Activated CD4-positive, alpha-beta T cell treated with anti-CD3 and anti-CD28 coated beads for 36 hours (primary cell): ENCODE data around the gene TAF1B. TPM values are rescaled to one million over a fixed set of nuclear protein-coding genes. Genes with fewer than 3 reads are reported as not detected.

Source experiments
- ATAC-seq: fragments of 200-7000 bp; cut with Tn5 transposase; one replicate; pipeline ENCODE4 v1.10.0; 2021; ENCODE audit warnings: mild to moderate bottlenecking, moderate library complexity
- CTCF ChIA-PET: fragments of 350-600 bp; sonication (Branson Sonifier 250); formaldehyde crosslinking; loops from one replicate; lab custom pipeline; 2021; ENCODE audit warnings: antibody characterized with exemption; lab: Charles Lee
- POLR2A ChIA-PET: fragments of 350-600 bp; sonication (Branson Sonifier 250); formaldehyde crosslinking; loops from one replicate; lab custom pipeline; 2021; ENCODE audit warnings: antibody characterized with exemption, inconsistent platforms; lab: Charles Lee
- DNase-seq: peaks from one replicate; pipeline ENCODE4 v3.0.0-alpha.2; 2020
- H3K27ac Mint-ChIP-seq: one replicate; pipeline ENCODE4 v1.8.0; 2021; ENCODE audit warnings: mixed read lengths
- H3K27me3 Mint-ChIP-seq: one replicate; pipeline ENCODE4 v1.8.0; 2021; ENCODE audit warnings: mixed read lengths
- H3K36me3 Mint-ChIP-seq: one replicate; pipeline ENCODE4 v1.8.0; 2021; ENCODE audit warnings: low read depth, mixed read lengths
- H3K4me1 Mint-ChIP-seq: one replicate; pipeline ENCODE4 v1.8.0; 2021; ENCODE audit warnings: mixed read lengths
- H3K4me3 Mint-ChIP-seq: one replicate; pipeline ENCODE4 v1.8.0; 2021; ENCODE audit warnings: mild to moderate bottlenecking, moderate library complexity, mixed read lengths
- H3K9me3 Mint-ChIP-seq: one replicate; pipeline ENCODE4 v1.8.0; 2021; ENCODE audit warnings: low read depth, mixed read lengths
- intact Hi-C, 2 experiments: fragments of 100-400 bp; cut with DNase I in 1 of 2; cut with micrococcal nuclease in 1 of 2; formaldehyde crosslinking; loops; one replicate each; pipeline versions ENCODE4 v1.14.2 to v1.15.1; 2022 to 2024; cut with DNase I, micrococcal nuclease
- total RNA-seq, 2 experiments: library from RNA; stranded (reverse); gene quantifications; one replicate each; pipeline ENCODE4 v1.2.3, GENCODE V29; 2021

Gene TAF1B
- total RNA-seq, 2 experiments from 2014 or later: 28.7 to 28.8 TPM

DNA sequence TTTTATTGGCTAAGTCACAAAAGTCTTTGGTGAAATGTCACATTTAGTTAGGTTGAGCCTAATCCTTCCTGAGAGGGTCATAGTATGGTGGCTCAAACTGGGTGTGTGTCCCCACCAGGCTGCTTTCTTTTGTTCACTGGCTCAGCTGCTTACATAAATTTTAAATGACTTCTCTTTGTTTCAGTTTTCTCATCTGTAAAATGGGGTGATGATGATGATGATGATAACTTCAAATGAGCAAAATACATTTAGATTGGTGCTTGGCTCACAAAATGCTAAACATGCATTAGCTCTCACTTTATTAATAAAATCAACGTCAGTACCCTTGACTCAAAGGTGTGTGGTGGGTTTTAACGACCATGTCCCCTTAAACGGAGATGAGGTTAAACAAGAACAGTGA is 7.2 kb upstream of the TAF1B start:
- peaks cover 7% of the 10 kb centered on the region for H3K27me3 Mint-ChIP-seq

DNA sequence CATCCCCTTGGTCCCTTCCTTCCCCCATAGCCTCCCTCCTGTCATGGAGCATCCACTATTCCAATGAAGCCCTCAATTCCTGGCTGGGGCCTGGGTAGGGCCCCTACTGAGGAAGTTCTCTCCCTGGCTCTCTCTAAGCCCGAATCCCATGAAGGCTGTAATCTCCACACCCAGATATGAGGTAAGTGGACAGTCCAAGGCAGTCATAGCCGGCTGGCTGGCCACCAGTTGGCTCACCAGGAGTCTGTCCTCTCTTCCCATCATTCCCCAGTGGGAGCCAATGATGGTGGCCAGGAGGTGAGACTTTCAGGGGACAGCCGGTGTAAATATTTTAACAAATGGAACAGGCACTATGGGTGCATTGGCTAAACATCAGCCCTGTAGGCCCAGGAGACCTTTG is 6.8 kb upstream of the TAF1B start:
- no peaks in the 10 kb centered on the region for H3K36me3 Mint-ChIP-seq
- CTCF ChIA-PET: no interaction called here
- DNase-seq: no peak
- intact Hi-C loops: no loop called here
- ATAC-seq: no peak
- H3K9me3 Mint-ChIP-seq: no peaks in the 10 kb centered on the region
- POLR2A ChIA-PET: no interaction called here
- H3K4me1 Mint-ChIP-seq: no peaks in the 10 kb centered on the region
- H3K4me3 Mint-ChIP-seq: no peak overlapping the region
- H3K27ac Mint-ChIP-seq: no peak overlapping the region
- peaks cover 7% of the 10 kb centered on the region for H3K27me3 Mint-ChIP-seq

More for the DNA sequence above, 7.2 kb upstream of the TAF1B start:
- H3K4me1 Mint-ChIP-seq: no peaks in the 10 kb centered on the region
- no peak overlapping the region for H3K27ac Mint-ChIP-seq
- H3K9me3 Mint-ChIP-seq: no peaks in the 10 kb centered on the region
- ATAC-seq: no peak
- ChIA-PET CTCF (interaction anchor here (0.6 to 0.7 kb wide), 2 partner anchors 73 to 279 kb away, joined by 3 read pairs; no protein-coding TSS in a partner anchor), POLR2A (no interaction called here)
- no peak overlapping the region for H3K4me3 Mint-ChIP-seq
- no peak for DNase-seq
- no peaks in the 10 kb centered on the region for H3K36me3 Mint-ChIP-seq
- intact Hi-C loops: no loop called here

DNA sequence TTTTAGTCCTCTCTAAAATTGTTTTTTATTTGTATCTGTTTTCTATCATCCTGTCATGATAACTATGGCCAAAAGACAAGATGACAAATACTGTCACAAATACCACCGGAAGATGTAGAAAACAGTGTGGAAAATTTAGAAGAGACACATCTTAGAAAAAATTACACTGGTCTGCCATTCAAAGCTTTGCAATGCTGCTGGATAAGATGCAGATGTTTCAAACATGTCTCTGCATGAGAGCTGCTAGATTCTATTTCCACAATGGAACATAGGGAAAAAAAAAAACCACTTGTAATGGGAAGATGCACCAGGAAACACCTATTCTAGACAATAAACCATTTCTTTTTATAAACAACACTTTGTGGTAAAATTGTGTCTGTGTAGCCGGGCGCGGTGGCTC is 5.8 kb upstream of the TAF1B start:
- POLR2A ChIA-PET: no interaction called here
- no peaks in the 10 kb centered on the region for H3K9me3 Mint-ChIP-seq
- CTCF ChIA-PET: no interaction called here
- ATAC-seq (no peak), DNase-seq (no peak)
- H3K4me3 Mint-ChIP-seq: no peak overlapping the region
- H3K4me1 Mint-ChIP-seq: peaks cover 1% of the 10 kb centered on the region
- peaks cover 3% of the 10 kb centered on the region for H3K27me3 Mint-ChIP-seq
- H3K27ac Mint-ChIP-seq: no peak overlapping the region
- intact Hi-C loops: no loop called here
- no peaks in the 10 kb centered on the region for H3K36me3 Mint-ChIP-seq

DNA sequence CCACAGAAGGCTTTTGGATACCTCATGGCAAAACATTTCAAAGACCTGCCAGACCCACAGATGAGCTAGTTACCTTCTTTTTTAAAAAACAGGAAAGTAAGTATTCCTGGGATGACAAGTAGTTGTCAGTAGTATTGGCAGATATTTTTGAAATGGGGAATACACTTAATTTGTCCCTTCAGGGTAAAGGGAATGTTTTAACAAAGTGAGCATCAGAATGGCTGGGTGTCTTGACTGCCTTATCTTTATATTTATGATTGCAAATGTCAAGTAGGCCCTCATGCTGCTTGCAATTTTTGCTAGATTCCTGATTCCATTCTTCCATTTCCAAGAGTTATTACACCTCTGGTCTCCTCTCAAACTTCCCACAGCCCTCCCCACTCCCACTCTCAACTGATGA is 4.9 kb upstream of the TAF1B start:
- no peaks in the 10 kb centered on the region for H3K9me3 Mint-ChIP-seq
- H3K4me3 Mint-ChIP-seq: no peak overlapping the region
- ChIA-PET POLR2A (no interaction called here), CTCF (interaction anchor here (0.8 to 1.4 kb wide), 2 partner anchors 146 to 213 kb away, joined by 3 to 4 read pairs; no protein-coding TSS in a partner anchor)
- intact Hi-C loops: no loop called here
- no peaks in the 10 kb centered on the region for H3K36me3 Mint-ChIP-seq
- DNase-seq: no peak
- no peak for ATAC-seq
- H3K27ac Mint-ChIP-seq: no peak overlapping the region
- no peaks in the 10 kb centered on the region for H3K27me3 Mint-ChIP-seq
- H3K4me1 Mint-ChIP-seq: peaks cover 7% of the 10 kb centered on the region

DNA sequence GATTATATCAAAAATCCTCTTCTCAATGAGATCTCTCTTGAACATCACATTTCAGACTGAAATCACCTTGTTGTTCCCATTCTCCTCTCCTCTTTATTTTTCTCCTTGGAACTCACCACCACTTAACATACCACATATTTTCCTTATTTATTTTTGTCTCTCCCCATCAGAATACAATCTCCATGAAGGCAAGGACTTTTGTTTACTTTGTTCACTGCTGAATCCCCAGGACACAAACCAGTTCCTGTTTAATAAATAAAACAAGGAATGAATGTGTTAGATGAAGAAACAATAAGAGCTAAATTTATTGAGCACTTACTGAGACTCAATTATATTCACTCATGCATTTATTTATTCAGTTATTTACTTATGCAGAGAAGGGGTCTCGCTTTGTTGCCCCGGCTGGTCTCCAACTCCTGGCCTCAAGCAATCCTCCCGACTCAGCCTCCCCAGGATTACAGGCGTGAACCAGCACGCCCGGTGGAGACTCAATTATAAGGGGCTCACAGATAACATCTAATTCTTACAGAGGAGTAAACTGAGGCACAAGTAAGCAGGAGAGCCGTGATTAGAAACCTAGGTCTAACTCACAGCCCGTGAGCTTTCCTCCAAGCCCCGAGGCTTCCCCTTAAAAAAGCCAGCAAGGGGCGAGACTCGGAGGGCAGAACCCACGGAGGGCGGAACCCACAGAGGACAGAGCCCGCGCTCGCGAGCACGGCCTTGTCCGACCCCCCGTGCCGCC is 616 bp upstream of the TAF1B start:
- ATAC-seq (no peak), DNase-seq (no peak)
- peaks cover 35% of the 10 kb centered on the region for H3K4me1 Mint-ChIP-seq
- H3K9me3 Mint-ChIP-seq: no peaks in the 10 kb centered on the region
- peak overlapping the region; percentile 85 for H3K27ac Mint-ChIP-seq
- no peaks in the 10 kb centered on the region for H3K27me3 Mint-ChIP-seq
- intact Hi-C loops: loop anchor here (1.0 to 5.0 kb wide), 16 partner anchors 54 to 845 kb away; partner anchors contain the start of genes CPSF3 (in 2 of the 2), ITGB1BP1 (in 2 of the 2), ADAM17 (in 1 of the 2) and ASAP2 (in 1 of the 2)
- peak overlapping the region; percentile 89 for H3K4me3 Mint-ChIP-seq
- peaks cover 21% of the 10 kb centered on the region for H3K36me3 Mint-ChIP-seq
- POLR2A ChIA-PET: interaction anchor here (0.5 to 1.7 kb wide), 12 partner anchors 28 to 367 kb away, joined by 3 to 7 read pairs (median 4); no protein-coding TSS in a partner anchor
- CTCF ChIA-PET: interaction anchor here (0.7 to 4.2 kb wide), 8 partner anchors 28 to 248 kb away, joined by 3 to 30 read pairs (median 3); no protein-coding TSS in a partner anchor

DNA sequence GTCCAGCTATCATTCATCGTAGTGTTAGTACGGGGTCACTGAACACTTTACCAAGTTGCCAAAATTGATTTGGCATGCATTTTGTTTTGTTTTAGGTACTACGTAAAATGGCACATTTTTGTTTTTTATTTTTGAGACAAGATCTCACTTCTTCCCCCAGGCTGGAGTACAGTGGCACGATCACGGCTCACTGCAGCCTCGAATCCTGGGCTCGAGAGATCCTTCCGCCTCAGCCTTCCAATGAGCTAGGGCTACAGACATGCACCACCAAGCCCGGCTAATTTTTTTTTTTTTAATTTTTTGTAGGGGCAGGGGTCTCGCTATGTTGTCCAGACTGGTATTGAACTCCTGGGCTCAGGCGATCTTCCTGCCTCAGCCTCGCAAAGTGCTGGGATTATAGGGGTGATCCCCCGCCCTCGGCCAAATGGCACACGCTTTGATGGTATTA is 786 bp downstream of the TAF1B start:
- CTCF ChIA-PET: interaction anchor here (0.7 to 4.2 kb wide), 9 partner anchors 12 to 204 kb away, joined by 3 to 30 read pairs (median 3); no protein-coding TSS in a partner anchor

DNA sequence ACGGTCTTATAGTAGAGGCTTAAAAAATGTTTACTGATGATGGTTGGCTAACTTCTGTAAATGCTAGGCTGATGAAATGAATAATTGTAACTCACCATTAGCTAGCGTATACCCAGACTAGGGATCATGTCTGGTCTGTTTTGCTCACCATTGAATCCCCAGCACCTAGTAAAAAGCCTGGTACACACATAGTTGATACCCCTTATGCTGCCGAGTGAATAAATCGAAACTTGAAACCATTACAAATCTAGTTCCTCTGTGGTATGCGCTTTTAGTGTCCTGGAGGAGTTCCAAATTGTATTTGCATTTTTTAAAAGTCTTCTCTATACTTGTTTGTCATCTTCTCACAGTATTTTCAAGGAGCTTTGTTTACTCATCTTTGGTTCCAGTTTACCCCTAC is 1.3 kb downstream of the TAF1B start:
- peak; percentile 46 for ATAC-seq
- H3K4me3 Mint-ChIP-seq: peak overlapping the region; percentile 89
- peaks cover 37% of the 10 kb centered on the region for H3K4me1 Mint-ChIP-seq
- ChIA-PET CTCF (interaction anchor here (1.0 to 4.2 kb wide), 4 partner anchors 12 to 45 kb away, joined by 3 to 30 read pairs (median 4); no protein-coding TSS in a partner anchor), POLR2A (no interaction called here)
- no peaks in the 10 kb centered on the region for H3K27me3 Mint-ChIP-seq
- no peaks in the 10 kb centered on the region for H3K9me3 Mint-ChIP-seq
- intact Hi-C loops: loop anchor here (5.0 kb wide), 4 partner anchors 53 to 843 kb away; partner anchors contain the start of genes HPCAL1 (in 1 of the 2), MBOAT2 (in 1 of the 2) and NOL10 (in 1 of the 2)
- peaks cover 27% of the 10 kb centered on the region for H3K36me3 Mint-ChIP-seq
- peak overlapping the region; percentile 85 for H3K27ac Mint-ChIP-seq
- DNase-seq: no peak

More for the DNA sequence above, 786 bp downstream of the TAF1B start:
- Mint-ChIP-seq H3K4me1 (peaks cover 37% of the 10 kb centered on the region), H3K27ac (peak overlapping the region; percentile 85), H3K9me3 (no peaks in the 10 kb centered on the region), H3K27me3 (no peaks in the 10 kb centered on the region), H3K4me3 (peak overlapping the region; percentile 89), H3K36me3 (peaks cover 25% of the 10 kb centered on the region)
- intact Hi-C loops: loop anchor here (5.0 kb wide), 4 partner anchors 53 to 843 kb away; partner anchors contain the start of genes HPCAL1 (in 1 of the 2), MBOAT2 (in 1 of the 2) and NOL10 (in 1 of the 2)
- DNase-seq: peak; percentile 34
- no peak for ATAC-seq
- POLR2A ChIA-PET: interaction anchor here (0.6 to 1.7 kb wide), 5 partner anchors 61 to 249 kb away, joined by 4 to 7 read pairs (median 5); no protein-coding TSS in a partner anchor

DNA sequence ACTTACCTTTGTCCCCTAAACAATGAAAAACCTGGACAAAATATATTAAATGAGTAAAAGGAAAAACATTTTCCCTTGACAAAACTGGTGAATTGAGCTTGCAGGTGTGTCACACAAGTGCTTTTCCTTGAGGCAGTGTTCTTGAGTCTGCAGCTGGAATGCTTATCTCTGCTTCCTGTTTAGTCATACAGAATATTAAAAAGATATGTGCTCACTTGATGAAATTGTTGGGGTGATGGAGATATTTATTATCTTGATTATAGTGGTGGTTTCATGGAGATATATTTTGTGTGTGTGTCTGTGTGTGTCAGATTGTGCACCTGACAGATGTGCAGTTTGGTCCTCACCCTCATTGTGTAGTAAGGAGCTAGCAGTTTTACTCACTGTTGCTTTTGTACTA is 3.3 kb downstream of the TAF1B start:
- Mint-ChIP-seq H3K27me3 (no peaks in the 10 kb centered on the region), H3K9me3 (no peaks in the 10 kb centered on the region), H3K27ac (no peak overlapping the region), H3K4me1 (peaks cover 37% of the 10 kb centered on the region), H3K36me3 (peaks cover 42% of the 10 kb centered on the region), H3K4me3 (no peak overlapping the region)
- intact Hi-C loops: no loop called here
- CTCF ChIA-PET: interaction anchor here (1.8 kb wide), 1 partner anchor 33 kb away, joined by 4 read pairs; no protein-coding TSS in a partner anchor
- POLR2A ChIA-PET: interaction anchor here (0.6 kb wide), 1 partner anchor 9 kb away, joined by 4 read pairs; no protein-coding TSS in a partner anchor
- DNase-seq (no peak), ATAC-seq (no peak)

DNA sequence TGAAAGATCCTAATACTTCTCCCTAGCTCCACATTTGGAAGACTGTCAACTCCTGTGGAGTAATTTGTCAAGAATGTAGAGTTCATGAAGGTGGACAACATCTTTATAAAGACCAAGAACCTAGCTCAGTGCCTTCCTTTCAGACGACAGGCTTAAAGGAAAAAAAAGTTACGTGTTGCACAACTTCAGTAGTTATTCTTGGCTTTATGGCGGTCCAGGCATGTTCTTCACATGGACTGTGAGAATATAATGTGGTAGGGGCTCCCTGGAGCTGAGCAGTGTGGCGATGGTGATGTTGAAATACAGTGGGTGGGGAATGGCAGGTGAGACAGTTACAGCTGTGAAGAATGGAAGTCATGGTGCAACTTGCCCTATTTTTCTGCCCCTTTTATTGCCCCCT is 3.9 kb downstream of the TAF1B start:
- no peak overlapping the region for H3K27ac Mint-ChIP-seq
- H3K9me3 Mint-ChIP-seq: no peaks in the 10 kb centered on the region
- ChIA-PET CTCF (interaction anchor here (0.7 to 1.8 kb wide), 3 partner anchors 9 to 225 kb away, joined by 3 to 6 read pairs (median 4); no protein-coding TSS in a partner anchor), POLR2A (interaction anchor here (0.6 kb wide), 1 partner anchor 9 kb away, joined by 4 read pairs; no protein-coding TSS in a partner anchor)
- H3K4me1 Mint-ChIP-seq: peaks cover 37% of the 10 kb centered on the region
- H3K4me3 Mint-ChIP-seq: no peak overlapping the region
- intact Hi-C loops: no loop called here
- no peaks in the 10 kb centered on the region for H3K27me3 Mint-ChIP-seq
- DNase-seq: no peak
- ATAC-seq: no peak
- H3K36me3 Mint-ChIP-seq: peaks cover 47% of the 10 kb centered on the region

DNA sequence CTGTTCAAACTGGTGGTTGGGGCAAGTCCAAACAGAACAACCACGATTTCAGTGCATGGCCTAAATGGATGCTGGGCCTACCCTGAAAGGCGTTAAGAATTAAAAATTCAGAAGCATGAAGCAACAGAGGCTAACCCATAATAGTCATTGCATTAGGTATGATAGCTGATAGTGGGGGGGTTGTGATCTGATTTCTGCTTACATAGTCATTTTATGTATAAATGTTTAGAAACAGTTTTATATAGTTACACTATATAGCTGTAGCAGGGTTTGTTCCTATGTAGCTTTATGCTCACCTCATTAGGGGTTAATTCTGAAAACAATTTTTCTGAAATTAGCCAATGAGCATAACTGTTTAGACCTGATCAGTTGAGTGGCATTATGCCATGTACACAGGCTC is 9.6 kb downstream of the TAF1B start:
- Mint-ChIP-seq H3K36me3 (peaks cover 67% of the 10 kb centered on the region), H3K27ac (no peak overlapping the region), H3K27me3 (no peaks in the 10 kb centered on the region), H3K4me1 (no peaks in the 10 kb centered on the region), H3K4me3 (no peak overlapping the region), H3K9me3 (peaks cover 7% of the 10 kb centered on the region)
- ChIA-PET POLR2A (no interaction called here), CTCF (interaction anchor here (0.7 kb wide), 1 partner anchor 28 kb away, joined by 3 read pairs; no protein-coding TSS in a partner anchor)
- intact Hi-C loops: no loop called here
- ATAC-seq (no peak), DNase-seq (no peak)
